Measurements from ENCODE around the gene LCNL1. TPM values are rescaled to one million over a fixed set of nuclear protein-coding genes. Genes with fewer than 3 reads are reported as not detected.
A peak's percentile ranks its signal among the peaks of the same experiment; 100 is the strongest.

The LCNL1 gene
- total and polyA plus RNA-seq, 2 donors (not counting 1 experiment from before 2014, with no cell fraction given) = not detected

DNA sequence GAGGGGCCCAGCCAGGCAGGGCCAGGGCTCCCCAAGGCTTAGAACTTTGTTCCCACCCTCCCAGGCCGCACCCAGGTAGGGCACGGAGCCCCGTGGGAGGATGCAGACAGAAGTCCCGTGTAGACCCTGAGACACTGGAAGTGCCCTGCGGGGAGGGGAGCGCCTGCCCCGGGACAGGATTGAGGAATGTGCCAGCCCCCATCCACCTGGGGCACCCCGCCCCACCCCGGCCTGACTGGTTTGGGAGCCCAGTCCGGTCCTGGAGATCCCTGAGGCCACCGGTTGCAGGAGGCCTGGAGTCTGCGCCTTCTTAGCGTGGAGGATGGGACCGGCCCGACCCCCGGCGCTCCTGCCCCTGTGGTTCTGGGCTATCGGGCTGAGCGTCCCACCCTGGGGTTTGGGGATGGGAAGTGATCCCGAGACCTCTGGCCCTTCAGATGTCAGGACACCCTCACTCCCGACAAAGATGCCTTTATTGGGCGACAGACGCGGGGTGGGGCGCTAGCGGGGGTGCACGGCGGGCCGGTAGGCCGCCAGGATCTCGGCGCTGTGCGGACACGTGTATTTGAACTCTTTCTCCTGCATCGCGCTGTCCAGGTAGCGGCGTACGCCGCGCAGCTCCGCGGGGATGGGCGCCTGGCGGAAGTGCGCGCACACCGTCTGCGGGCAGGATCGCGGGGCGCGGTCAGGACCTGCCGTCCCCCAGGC lies 11.5 kb downstream of the LCNL1 start:
- peak overlapping the region; percentile 99 for H3K4me2 ChIP-seq (replicated peaks; ENCODE audit: low read depth, low read length, poor library complexity, severe bottlenecking)
- 86% methylated on average over 54 of the region's 54 CpGs for WGBS (ENCODE audit: insufficient coverage)
- H3K9ac ChIP-seq (ENCODE audit: low read length) = no peak overlapping the region
- H3K4me3 ChIP-seq (ENCODE audit: control extremely low read depth in 1 of 5, extremely low read depth in 1 of 5, insufficient read depth in 1 of 5, low read depth in 2 of 5, low read length in 4 of 5) = no peak overlapping the region
- peaks cover 43 to 59% of the 10 kb centered on the region in 2 donors for H3K4me1 ChIP-seq (ENCODE audit: control insufficient read depth in 2 of 2, insufficient read depth in 2 of 2, low read length in 2 of 2)
- H3K9me3 ChIP-seq (ENCODE audit: control extremely low read depth in 1 of 3, control insufficient read depth in 2 of 3, insufficient read depth in 1 of 3, low read length in 2 of 3) = peaks cover 0 to 10% (median 0%) of the 10 kb centered on the region in 3 donors
- H3K4me3 Mint-ChIP-seq = peak overlapping the region; percentile 91
- ChIA-PET POLR2A (interaction anchor here (0.7 kb wide), 1 partner anchor 32 kb away, joined by 3 read pairs; no protein-coding TSS in a partner anchor), CTCF (interaction anchor here (1.2 kb wide), 2 partner anchors 35 to 152 kb away, joined by 4 to 5 read pairs; partner anchors contain the start of gene AJM1)
- intact Hi-C loops (cut with micrococcal nuclease) = loop anchor here (5.0 kb wide), 1 partner anchor 512 kb away; the partner anchor contains the start of gene SEC16A
- peaks cover 3% of the 10 kb centered on the region for H3K27me3 Mint-ChIP-seq
- peaks cover 10% of the 10 kb centered on the region for H3K79me2 ChIP-seq (ENCODE audit: control insufficient read depth, insufficient read depth, low read length)
- peak overlapping the region in 1 of 2 donors; percentile 97 for H3K27ac ChIP-seq (ENCODE audit: low read length in 2 of 2)
- peaks cover 17% of the 10 kb centered on the region for H4K20me1 ChIP-seq (ENCODE audit: control insufficient read depth, insufficient read depth, low read length, poor library complexity, severe bottlenecking)
- H2AFZ ChIP-seq (ENCODE audit: insufficient read depth, low read depth, low read length, poor library complexity, severe bottlenecking) = no peak overlapping the region
- H3K36me3 ChIP-seq (replicated peaks in 1 of 2; ENCODE audit: control extremely low read depth in 1 of 2, control insufficient read depth in 1 of 2, extremely low read depth in 1 of 2, insufficient read depth in 2 of 2, low read length in 1 of 2) = peaks cover 0 to 6% of the 10 kb centered on the region in 2 experiments
- ATAC-seq (ENCODE audit: low read depth) = no peak
- H3K9me3 Mint-ChIP-seq (ENCODE audit: insufficient read depth) = no peaks in the 10 kb centered on the region
- TF ChIP-seq EZH2 (IDR thresholded peaks at IDR 0.05; ENCODE audit: borderline replicate concordance, insufficient read depth, low read depth, low read length, poor library complexity, severe bottlenecking) = no peak
- TF ChIP-seq, protein P1, sequence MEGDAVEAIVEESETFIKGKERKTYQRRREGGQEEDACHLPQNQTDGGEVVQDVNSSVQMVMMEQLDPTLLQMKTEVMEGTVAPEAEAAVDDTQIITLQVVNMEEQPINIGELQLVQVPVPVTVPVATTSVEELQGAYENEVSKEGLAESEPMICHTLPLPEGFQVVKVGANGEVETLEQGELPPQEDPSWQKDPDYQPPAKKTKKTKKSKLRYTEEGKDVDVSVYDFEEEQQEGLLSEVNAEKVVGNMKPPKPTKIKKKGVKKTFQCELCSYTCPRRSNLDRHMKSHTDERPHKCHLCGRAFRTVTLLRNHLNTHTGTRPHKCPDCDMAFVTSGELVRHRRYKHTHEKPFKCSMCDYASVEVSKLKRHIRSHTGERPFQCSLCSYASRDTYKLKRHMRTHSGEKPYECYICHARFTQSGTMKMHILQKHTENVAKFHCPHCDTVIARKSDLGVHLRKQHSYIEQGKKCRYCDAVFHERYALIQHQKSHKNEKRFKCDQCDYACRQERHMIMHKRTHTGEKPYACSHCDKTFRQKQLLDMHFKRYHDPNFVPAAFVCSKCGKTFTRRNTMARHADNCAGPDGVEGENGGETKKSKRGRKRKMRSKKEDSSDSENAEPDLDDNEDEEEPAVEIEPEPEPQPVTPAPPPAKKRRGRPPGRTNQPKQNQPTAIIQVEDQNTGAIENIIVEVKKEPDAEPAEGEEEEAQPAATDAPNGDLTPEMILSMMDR (IDR thresholded peaks at IDR 0.05) = no peak
- H3K27me3 ChIP-seq (replicated peaks in 1 of 4; ENCODE audit: control extremely low read depth in 1 of 4, control insufficient read depth in 3 of 4, insufficient read depth in 4 of 4, low read length in 3 of 4) = peaks cover 0 to 4% (median 0%) of the 10 kb centered on the region in 4 experiments
- peaks cover 43% of the 10 kb centered on the region for H3K4me1 Mint-ChIP-seq
- H3K27ac Mint-ChIP-seq = peak overlapping the region; percentile 37
- DNase-seq = no peak

GRCh38 chr9:136994888-136995230 lies 12.1 kb downstream of the LCNL1 start:
- ATAC-seq (ENCODE audit: low read depth) (no peak), DNase-seq (no peak)
- Histone ChIP-seq H3K4me2 (replicated peaks; ENCODE audit: low read depth, low read length, poor library complexity, severe bottlenecking) (no peak overlapping the region), H3K4me1 (ENCODE audit: control insufficient read depth in 2 of 2, insufficient read depth in 2 of 2, low read length in 2 of 2) (peaks cover 48 to 65% of the 10 kb centered on the region in 2 donors), H3K36me3 (replicated peaks in 1 of 2; ENCODE audit: control extremely low read depth in 1 of 2, control insufficient read depth in 1 of 2, extremely low read depth in 1 of 2, insufficient read depth in 2 of 2, low read length in 1 of 2) (peaks cover 0 to 6% of the 10 kb centered on the region in 2 experiments), H3K9me3 (ENCODE audit: control extremely low read depth in 1 of 3, control insufficient read depth in 2 of 3, insufficient read depth in 1 of 3, low read length in 2 of 3) (peaks cover 0 to 10% (median 0%) of the 10 kb centered on the region in 3 donors), H4K20me1 (ENCODE audit: control insufficient read depth, insufficient read depth, low read length, poor library complexity, severe bottlenecking) (peaks cover 17% of the 10 kb centered on the region), H3K79me2 (ENCODE audit: control insufficient read depth, insufficient read depth, low read length) (peaks cover 10% of the 10 kb centered on the region), H3K27ac (ENCODE audit: low read length in 2 of 2) (no peak overlapping the region), H2AFZ (ENCODE audit: insufficient read depth, low read depth, low read length, poor library complexity, severe bottlenecking) (no peak overlapping the region), H3K27me3 (replicated peaks in 1 of 4; ENCODE audit: control extremely low read depth in 1 of 4, control insufficient read depth in 3 of 4, insufficient read depth in 4 of 4, low read length in 3 of 4) (peaks cover 0 to 4% (median 0%) of the 10 kb centered on the region in 4 experiments), H3K4me3 (ENCODE audit: control extremely low read depth in 1 of 5, extremely low read depth in 1 of 5, insufficient read depth in 1 of 5, low read depth in 2 of 5, low read length in 4 of 5) (no peak overlapping the region), H3K9ac (ENCODE audit: low read length) (no peak overlapping the region)
- CTCF ChIA-PET = interaction anchor here (3.4 kb wide), 1 partner anchor 34 kb away, joined by 22 read pairs; the partner anchor contains the start of gene ABCA2
- no peaks in the 10 kb centered on the region for H3K9me3 Mint-ChIP-seq (ENCODE audit: insufficient read depth)
- TF ChIP-seq, protein P1 (IDR thresholded peaks at IDR 0.05) = no peak
- no peak for TF ChIP-seq EZH2 (IDR thresholded peaks at IDR 0.05; ENCODE audit: borderline replicate concordance, insufficient read depth, low read depth, low read length, poor library complexity, severe bottlenecking)
- H3K4me3 Mint-ChIP-seq = no peak overlapping the region
- intact Hi-C loops (cut with micrococcal nuclease) = loop anchor here (5.0 kb wide), 1 partner anchor 513 kb away; the partner anchor contains the start of gene SEC16A
- 60% methylated on average over 40 of the region's 40 CpGs for WGBS (ENCODE audit: insufficient coverage)
- peaks cover 3% of the 10 kb centered on the region for H3K27me3 Mint-ChIP-seq
- peaks cover 48% of the 10 kb centered on the region for H3K4me1 Mint-ChIP-seq
- no peak overlapping the region for H3K27ac Mint-ChIP-seq
- POLR2A ChIA-PET = interaction anchor here (1.2 kb wide), 1 partner anchor 32 kb away, joined by 4 read pairs; no protein-coding TSS in a partner anchor
